Hematopoietic multipotent progenitor cell (in vitro differentiated cells): ENCODE measurements around the gene CALCOCO2. TPM values are rescaled to one million over a fixed set of nuclear protein-coding genes. Genes with fewer than 3 reads are reported as not detected.
"Not testable (repeated sequence)": the region's sequence is repeated elsewhere in the genome, so short reads cannot be mapped to it uniquely, and the experiment has no call there.

Experiments used
- DNase-seq, 3 donors: peaks; one replicate each; pipeline ENCODE4 v3.0.0-alpha.2; 2011 to 2015; ENCODE audit warnings: low read depth in 2 of 3, low spot score in 2 of 3
- total RNA-seq: library from RNA; depleted of rRNA; stranded (reverse); fragments of >200 nt; gene quantifications from one replicate; pipeline ENCODE4 v1.2.3, GENCODE V29; 2012

The CALCOCO2 gene
- total RNA-seq, 1 donor, result 75.7 TPM

GRCh38 chr17:48872409-48872808, 41.6 kb downstream of the CALCOCO2 start:
- not testable (repeated sequence) for DNase-seq

- DNase-seq, result no peak
These were observed 42.4 kb downstream of the CALCOCO2 start for GRCh38 chr17:48873209-48873608.

GRCh38 chr17:48873696-48874443, 43.0 kb downstream of the CALCOCO2 start:
- DNase-seq, result no peak

- DNase-seq, result peak; percentile 47 to 87 (median 74)
These were observed 48.4 kb downstream of the CALCOCO2 start for GRCh38 chr17:48878920-48879898.

- DNase-seq, result no peak
These were observed 51.4 kb downstream of the CALCOCO2 start for GRCh38 chr17:48882272-48882671.

- no peak for DNase-seq
These were observed 52.3 kb downstream of the CALCOCO2 start for GRCh38 chr17:48883171-48883570.

GRCh38 chr17:48890086-48890485, 59.3 kb downstream of the CALCOCO2 start:
- no peak for DNase-seq

GRCh38 chr17:48892940-48893645, 62.3 kb downstream of the CALCOCO2 start:
- DNase-seq, result no peak

- DNase-seq, result no peak
These were observed 63.0 kb downstream of the CALCOCO2 start for GRCh38 chr17:48893646-48894508.

- no peak for DNase-seq
These were observed 64.1 kb downstream of the CALCOCO2 start for GRCh38 chr17:48894886-48895285.

- DNase-seq, result no peak
These were observed 70.4 kb downstream of the CALCOCO2 start for GRCh38 chr17:48901241-48901640.

- DNase-seq, result no peak
These were observed 72.6 kb downstream of the CALCOCO2 start for GRCh38 chr17:48903401-48903800.

- DNase-seq, result no peak
These were observed 73.6 kb downstream of the CALCOCO2 start for GRCh38 chr17:48904428-48904827.

GRCh38 chr17:48905987-48906515, 75.2 kb downstream of the CALCOCO2 start:
- no peak for DNase-seq

- DNase-seq, result peak in 2 of 3 donors; percentile 57 to 83
These were observed 76.8 kb downstream of the CALCOCO2 start for GRCh38 chr17:48907713-48908046.

- DNase-seq, result peak; percentile 76 to 96 (median 96)
These were observed 77.4 kb downstream of the CALCOCO2 start, which contains the start of gene UBE2Z for GRCh38 chr17:48908047-48908843. Gene UBE2Z (plus strand): TSS chr17:48908407. CDS start chr17:48908504, 97 bp downstream.

GRCh38 chr17:48908853-48909394, 78.1 kb downstream of the CALCOCO2 start:
- DNase-seq, result peak in 2 of 3 donors; percentile 94 to 96

GRCh38 chr17:48909783-48910182, 78.9 kb downstream of the CALCOCO2 start:
- no peak for DNase-seq

- DNase-seq, result no peak
These were observed 79.5 kb downstream of the CALCOCO2 start for GRCh38 chr17:48910370-48910769.
